ENCODE results near the gene ZNF219.

- TF ChIP-seq CTCF (IDR thresholded peaks at IDR 0.05) (no peak), POLR2A (IDR thresholded peaks at IDR 0.05) (no peak)
Measured at GRCh38 chr14:21121122-21121521, 22.7 kb upstream of the ZNF219 start.

Data from breast epithelium (tissue), 3 donors.